Panc1 (cell line): ENCODE data around the gene DEDD. TPM values are rescaled to one million over a fixed set of nuclear protein-coding genes. Genes with fewer than 3 reads are reported as not detected.

Experiments
- ATAC-seq: fragments of 200-7000 bp; cut with Tn5 transposase; 2 replicates; pipeline ENCODE4 v1.9.1; 2020; ENCODE audit warnings: mild to moderate bottlenecking, moderate library complexity
- BruUV-seq: library from RNA; stranded (reverse); fragments of 400-500 nt; replicated peaks from 2 replicates; lab custom pipeline; 2021; lab: Mats Ljungman, UMichigan
- CTCF ChIA-PET: fragments of 300-600 bp; sonication (Branson Sonifier 250); formaldehyde crosslinking; loops from one replicate; lab custom pipeline; 2022; ENCODE audit warnings: antibody characterized with exemption; lab: Charles Lee
- POLR2A ChIA-PET: fragments of 300-600 bp; sonication (Branson Sonifier 250); formaldehyde crosslinking; loops from one replicate; lab custom pipeline; 2022; ENCODE audit warnings: antibody characterized with exemption; lab: Charles Lee
- DNase-seq: peaks from one replicate; pipeline ENCODE4 v3.0.0-alpha.2; 2010; ENCODE audit warnings: low read depth, low spot score
- H3K27ac ChIP-seq: 2 replicates; pipeline ENCODE4 v1.5.1; 2011; ENCODE audit warnings: mild to moderate bottlenecking, low read length, inconsistent platforms
- H3K27me3 ChIP-seq: fragments of 200-500 bp; sonication (Bioruptor generic); 2 replicates; pipeline ENCODE4 v1.6.0; 2014; ENCODE audit warnings: low read length, inconsistent platforms; ENCODE audit not compliant: control insufficient read depth, insufficient read depth
- H3K36me3 ChIP-seq: fragments of 200-500 bp; sonication (Bioruptor generic); 2 replicates; pipeline ENCODE4 v1.5.1; 2014; ENCODE audit warnings: inconsistent platforms, mild to moderate bottlenecking, low read length, moderate library complexity; ENCODE audit not compliant: control insufficient read depth, insufficient read depth
- H3K4me1 ChIP-seq: 2 replicates; pipeline ENCODE4 v1.5.1; 2011; ENCODE audit warnings: inconsistent platforms, mild to moderate bottlenecking, low read length, moderate library complexity; ENCODE audit not compliant: control insufficient read depth, insufficient read depth
- H3K4me3 ChIP-seq, 2 experiments: 2 replicates each; pipeline ENCODE4 v1.5.1; 2011 to 2012; ENCODE audit warnings: low read depth in 2 of 2, low read length in 2 of 2, mild to moderate bottlenecking in 2 of 2, inconsistent platforms in 1 of 2, moderate library complexity in 1 of 2
- H3K9me3 ChIP-seq: fragments of 200-500 bp; sonication (Bioruptor generic); 2 replicates; pipeline ENCODE4 v1.5.1; 2014; ENCODE audit warnings: low read depth, mild to moderate bottlenecking, inconsistent platforms, low read length, moderate library complexity; ENCODE audit not compliant: control insufficient read depth, insufficient read depth
- POLR2AphosphoS5 ChIP-seq: IDR thresholded peaks from 2 replicates; pipeline ENCODE4 v1.6.1; 2012; ENCODE audit warnings: mild to moderate bottlenecking, low read depth, low read length, moderate library complexity
- SIN3A ChIP-seq: IDR thresholded peaks from 2 replicates; pipeline ENCODE4 v1.6.1; 2012; ENCODE audit warnings: low read depth, mild to moderate bottlenecking, low read length, moderate library complexity, borderline replicate concordance; ENCODE audit not compliant: insufficient read depth
- TCF7L2 ChIP-seq: IDR thresholded peaks from 2 replicates; pipeline ENCODE4 v1.6.1; 2011; ENCODE audit warnings: mild to moderate bottlenecking, low read depth, low read length, inconsistent platforms
- in situ Hi-C: cut with HindIII; loops from 2 replicates; pipeline ENCODE4 v1.10.0; 2016; ENCODE audit warnings: low sequenced_read_pairs, low pct_unique_long_range_greater_than_20kb
- intact Hi-C: fragments of 100-400 bp; cut with micrococcal nuclease; formaldehyde crosslinking; loops from one replicate; pipeline ENCODE4 v1.10.0; 2022; ENCODE audit not compliant: unreplicated experiment
- total RNA-seq: library from RNA; stranded (reverse); gene quantifications from one replicate; pipeline ENCODE4 v1.2.1, GENCODE V29; 2021; ENCODE audit not compliant: unreplicated experiment
- TF ChIP-seq, protein P1 (sequence below): fragments of 450-650 bp; IDR thresholded peaks from 2 replicates; pipeline ENCODE4 v1.5.1; 2017; ENCODE audit warnings: mild to moderate bottlenecking
- TF ChIP-seq, protein P2 (sequence below), 2 experiments: IDR thresholded peaks; 2 replicates each; pipeline ENCODE4 v1.6.1; 2011 to 2012; ENCODE audit warnings: low read depth in 2 of 2, control low read depth in 1 of 2, low read length in 1 of 2, mild to moderate bottlenecking in 1 of 2, moderate library complexity in 1 of 2; ENCODE audit not compliant: insufficient read depth in 1 of 2

Gene DEDD
- total RNA-seq, 1 experiment from 2014 or later, result 42.5 TPM

DNA sequence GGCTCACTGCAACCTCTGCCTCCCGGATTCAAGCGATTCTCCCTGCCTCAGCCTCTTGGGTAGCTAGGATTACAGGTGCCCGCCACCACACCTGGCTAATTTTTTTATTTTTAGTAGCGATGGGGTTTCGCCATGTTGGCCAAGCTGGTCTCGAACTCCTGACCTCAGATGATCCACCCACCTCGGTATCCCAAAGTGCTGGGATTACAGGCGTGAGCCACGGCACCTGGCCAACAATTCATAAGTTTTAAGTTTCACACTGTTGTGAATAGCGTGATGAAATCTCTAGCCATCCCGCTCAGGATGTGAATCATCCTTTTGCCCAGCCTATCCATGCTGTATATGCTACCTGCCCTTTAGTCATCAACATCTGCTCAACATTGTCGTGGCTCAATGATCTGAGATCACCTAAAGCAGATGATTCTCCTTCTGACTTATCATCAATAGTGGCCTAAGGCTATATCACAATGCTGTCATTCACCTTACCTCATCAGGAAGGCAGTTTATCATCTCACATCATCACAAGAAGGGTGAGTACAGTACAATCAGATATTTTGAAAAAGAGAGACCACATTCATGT is 17.2 kb downstream of the DEDD start:
- Histone ChIP-seq H3K27ac (peak overlapping the region; percentile 45; the same call in 1 of the 2 replicates), H3K4me1 (peaks cover 35% of the 10 kb centered on the region), H3K36me3 (peaks cover 4% of the 10 kb centered on the region; the same call in 1 of the 2 replicates), H3K27me3 (no peaks in the 10 kb centered on the region), H3K9me3 (no peaks in the 10 kb centered on the region), H3K4me3 (peak overlapping the region; percentile 0 to 100; a peak in 3 of 4 replicates)
- CTCF ChIA-PET, result no interaction called here
- peak; percentile 96 for DNase-seq
- peak; percentile 36; the same call in 1 of the 2 replicates for ATAC-seq
- no peak for TF ChIP-seq TCF7L2
- TF ChIP-seq, protein P1, sequence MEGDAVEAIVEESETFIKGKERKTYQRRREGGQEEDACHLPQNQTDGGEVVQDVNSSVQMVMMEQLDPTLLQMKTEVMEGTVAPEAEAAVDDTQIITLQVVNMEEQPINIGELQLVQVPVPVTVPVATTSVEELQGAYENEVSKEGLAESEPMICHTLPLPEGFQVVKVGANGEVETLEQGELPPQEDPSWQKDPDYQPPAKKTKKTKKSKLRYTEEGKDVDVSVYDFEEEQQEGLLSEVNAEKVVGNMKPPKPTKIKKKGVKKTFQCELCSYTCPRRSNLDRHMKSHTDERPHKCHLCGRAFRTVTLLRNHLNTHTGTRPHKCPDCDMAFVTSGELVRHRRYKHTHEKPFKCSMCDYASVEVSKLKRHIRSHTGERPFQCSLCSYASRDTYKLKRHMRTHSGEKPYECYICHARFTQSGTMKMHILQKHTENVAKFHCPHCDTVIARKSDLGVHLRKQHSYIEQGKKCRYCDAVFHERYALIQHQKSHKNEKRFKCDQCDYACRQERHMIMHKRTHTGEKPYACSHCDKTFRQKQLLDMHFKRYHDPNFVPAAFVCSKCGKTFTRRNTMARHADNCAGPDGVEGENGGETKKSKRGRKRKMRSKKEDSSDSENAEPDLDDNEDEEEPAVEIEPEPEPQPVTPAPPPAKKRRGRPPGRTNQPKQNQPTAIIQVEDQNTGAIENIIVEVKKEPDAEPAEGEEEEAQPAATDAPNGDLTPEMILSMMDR, result no peak
- no peak for TF ChIP-seq SIN3A
- intact Hi-C loops, result no loop called here
- POLR2A ChIA-PET, result no interaction called here
- no TSS peak for BruUV-seq
- in situ Hi-C loops, result no loop called here

DNA sequence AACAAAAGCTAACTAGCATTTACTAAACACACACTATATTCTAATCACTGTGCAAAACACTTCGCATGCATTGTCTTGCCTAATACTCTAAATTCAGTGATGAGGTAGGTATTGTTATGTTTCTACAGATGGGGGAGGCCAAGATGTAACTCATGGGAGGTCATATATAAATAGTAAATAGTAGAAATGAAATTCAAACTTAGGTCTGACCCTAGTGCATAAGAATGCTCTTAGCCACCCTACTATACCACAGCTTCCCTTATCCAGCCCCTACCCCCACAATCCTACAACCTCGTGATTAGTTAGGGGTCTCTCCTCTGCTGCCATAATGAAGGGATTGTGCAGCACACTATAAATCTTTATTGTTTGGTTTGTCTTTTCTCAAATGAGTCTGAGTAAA is 17.9 kb downstream of the DEDD start:
- Histone ChIP-seq H3K4me3 (0 out of 4 replicates have a peak overlapping the region, but pooled peaks of 1 of the 2 experiments have one; percentile 12), H3K27me3 (no peaks in the 10 kb centered on the region), H3K36me3 (peaks cover 4% of the 10 kb centered on the region; the same call in 1 of the 2 replicates), H3K9me3 (no peaks in the 10 kb centered on the region), H3K27ac (peak overlapping the region; percentile 59), H3K4me1 (peaks cover 28% of the 10 kb centered on the region)
- intact Hi-C loops (no loop called here), in situ Hi-C loops (no loop called here)
- no TSS peak for BruUV-seq
- CTCF ChIA-PET, result no interaction called here
- TF ChIP-seq, protein P1, result no peak
- no peak for TF ChIP-seq POLR2AphosphoS5
- TF ChIP-seq SIN3A, result no peak
- no peak for TF ChIP-seq TCF7L2
- TF ChIP-seq, protein P2, sequence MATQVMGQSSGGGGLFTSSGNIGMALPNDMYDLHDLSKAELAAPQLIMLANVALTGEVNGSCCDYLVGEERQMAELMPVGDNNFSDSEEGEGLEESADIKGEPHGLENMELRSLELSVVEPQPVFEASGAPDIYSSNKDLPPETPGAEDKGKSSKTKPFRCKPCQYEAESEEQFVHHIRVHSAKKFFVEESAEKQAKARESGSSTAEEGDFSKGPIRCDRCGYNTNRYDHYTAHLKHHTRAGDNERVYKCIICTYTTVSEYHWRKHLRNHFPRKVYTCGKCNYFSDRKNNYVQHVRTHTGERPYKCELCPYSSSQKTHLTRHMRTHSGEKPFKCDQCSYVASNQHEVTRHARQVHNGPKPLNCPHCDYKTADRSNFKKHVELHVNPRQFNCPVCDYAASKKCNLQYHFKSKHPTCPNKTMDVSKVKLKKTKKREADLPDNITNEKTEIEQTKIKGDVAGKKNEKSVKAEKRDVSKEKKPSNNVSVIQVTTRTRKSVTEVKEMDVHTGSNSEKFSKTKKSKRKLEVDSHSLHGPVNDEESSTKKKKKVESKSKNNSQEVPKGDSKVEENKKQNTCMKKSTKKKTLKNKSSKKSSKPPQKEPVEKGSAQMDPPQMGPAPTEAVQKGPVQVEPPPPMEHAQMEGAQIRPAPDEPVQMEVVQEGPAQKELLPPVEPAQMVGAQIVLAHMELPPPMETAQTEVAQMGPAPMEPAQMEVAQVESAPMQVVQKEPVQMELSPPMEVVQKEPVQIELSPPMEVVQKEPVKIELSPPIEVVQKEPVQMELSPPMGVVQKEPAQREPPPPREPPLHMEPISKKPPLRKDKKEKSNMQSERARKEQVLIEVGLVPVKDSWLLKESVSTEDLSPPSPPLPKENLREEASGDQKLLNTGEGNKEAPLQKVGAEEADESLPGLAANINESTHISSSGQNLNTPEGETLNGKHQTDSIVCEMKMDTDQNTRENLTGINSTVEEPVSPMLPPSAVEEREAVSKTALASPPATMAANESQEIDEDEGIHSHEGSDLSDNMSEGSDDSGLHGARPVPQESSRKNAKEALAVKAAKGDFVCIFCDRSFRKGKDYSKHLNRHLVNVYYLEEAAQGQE (IDR thresholded peaks at IDR 0.05; ENCODE audit: insufficient read depth in 1 of 2, low read depth in 2 of 2, low read length in 1 of 2), result no peak
- DNase-seq (no peak), ATAC-seq (no peak)
- POLR2A ChIA-PET, result no interaction called here
